A549 (cell line): ENCODE measurements around the gene CDC14A. TPM values are rescaled to one million over a fixed set of nuclear protein-coding genes. Genes with fewer than 3 reads are reported as not detected.

ENCODE experiments used
- ATAC-seq, 2 experiments: fragments of 200-7000 bp in 1 of 2; fragments of >200 bp in 1 of 2; cut with Nextera tagmentation in 1 of 2; cut with Tn5 transposase in 1 of 2; 3 replicates each; pipeline versions ENCODE4 v1.8.0 to v1.9.1; 2018 to 2020; ENCODE audit warnings: mild to moderate bottlenecking in 1 of 2, moderate library complexity in 1 of 2
- CTCF ChIA-PET: fragments of 300-600 bp; sonication (Branson Sonifier 250); formaldehyde crosslinking; extraction: SDS; loops from one replicate; lab custom pipeline; 2021; ENCODE audit warnings: antibody characterized with exemption, inconsistent platforms; lab: Yijun Ruan, JAX
- POLR2A ChIA-PET: fragments of 350-600 bp; formaldehyde crosslinking; extraction: SDS; loops from one replicate; lab custom pipeline; 2021; ENCODE audit warnings: antibody characterized with exemption, inconsistent platforms; lab: Yijun Ruan, JAX
- DNase-seq, 2 experiments: peaks; one replicate each; pipeline versions ENCODE4 v3.0.0 to v3.0.0-alpha.2; 2011 to 2016; ENCODE audit warnings: low read depth in 1 of 2, low spot score in 1 of 2
- FAIRE-seq: peaks from 2 replicates; lab custom pipeline; 2011; peaks lifted over from hg19 to GRCh38; lab: Jason Lieb, UNC
- H3K27ac ChIP-seq, 2 experiments: fragments of >200 bp; sonication (Bioruptor Twin); formaldehyde crosslinking; 3 replicates each; pipeline ENCODE4 v1.5.1; 2016 to 2017
- H3K4me1 ChIP-seq: fragments of >200 bp; sonication (Bioruptor Twin); formaldehyde crosslinking; 3 replicates; pipeline ENCODE4 v1.6.1; 2016
- H3K4me2 ChIP-seq: fragments of >200 bp; sonication (Bioruptor Twin); formaldehyde crosslinking; 3 replicates; pipeline ENCODE4 v1.6.1; 2016
- H3K4me3 ChIP-seq: fragments of >200 bp; sonication (Bioruptor Twin); formaldehyde crosslinking; 3 replicates; pipeline ENCODE4 v1.5.1; 2016
- H3K9me3 ChIP-seq: fragments of >200 bp; sonication (Bioruptor Twin); formaldehyde crosslinking; 3 replicates; pipeline ENCODE4 v1.6.1; 2016
- CTCF ChIP-seq: fragments of >200 bp; sonication (Bioruptor Twin); formaldehyde crosslinking; IDR thresholded peaks from 3 replicates; pipeline ENCODE4 v1.5.1; 2016
- E2F6 ChIP-seq: IDR thresholded peaks from 2 replicates; pipeline ENCODE4 v1.6.1; 2012; ENCODE audit warnings: low read depth, borderline replicate concordance
- EHF ChIP-seq: fragments of 250-450 bp; sonication (Bioruptor Pico); IDR thresholded peaks from 2 replicates; pipeline ENCODE4 v1.5.0; 2020; ENCODE audit warnings: mild to moderate bottlenecking
- FOSB ChIP-seq: fragments of 250-450 bp; sonication (Bioruptor Pico); IDR thresholded peaks from 2 replicates; pipeline ENCODE4 v1.5.0; 2020; ENCODE audit warnings: mild to moderate bottlenecking, moderate library complexity
- FOXS1 ChIP-seq: fragments of 250-450 bp; sonication (Bioruptor Pico); IDR thresholded peaks from 2 replicates; pipeline ENCODE4 v1.5.0; 2020; ENCODE audit warnings: mild to moderate bottlenecking, moderate library complexity
- GATA3 ChIP-seq: IDR thresholded peaks from 2 replicates; pipeline ENCODE4 v1.6.1; 2012; ENCODE audit warnings: borderline replicate concordance
- HES2 ChIP-seq: fragments of >200 bp; sonication (Bioruptor Twin); formaldehyde crosslinking; IDR thresholded peaks from 2 replicates; pipeline ENCODE4 v1.6.1; 2016
- HEYL ChIP-seq: fragments of 250-450 bp; sonication (Bioruptor Pico); IDR thresholded peaks from 2 replicates; pipeline ENCODE4 v1.8.0; 2021; ENCODE audit warnings: mild to moderate bottlenecking, moderate library complexity
- HOXA7 ChIP-seq: fragments of 250-450 bp; sonication (Bioruptor Pico); IDR thresholded peaks from 2 replicates; pipeline ENCODE4 v1.5.0; 2020; ENCODE audit warnings: mild to moderate bottlenecking, moderate library complexity
- HOXB13 ChIP-seq: fragments of 250-450 bp; sonication (Bioruptor Pico); IDR thresholded peaks from 2 replicates; pipeline ENCODE4 v1.5.0; 2020; ENCODE audit warnings: low read depth, mild to moderate bottlenecking, moderate library complexity
- JUN ChIP-seq, 2 experiments: fragments of >200 bp; sonication (Bioruptor Twin); formaldehyde crosslinking; IDR thresholded peaks; 2 replicates in 1 of 2; 3 replicates in 1 of 2; pipeline ENCODE4 v1.6.1; 2016 to 2017
- JUNB ChIP-seq: fragments of >200 bp; sonication (Bioruptor Twin); formaldehyde crosslinking; IDR thresholded peaks from 2 replicates; pipeline ENCODE4 v1.6.1; 2016
- KDM1A ChIP-seq: fragments of 200-600 bp; sonication (generic); IDR thresholded peaks from 2 replicates; pipeline ENCODE4 v1.6.1; 2016; ENCODE audit warnings: low read depth, mild to moderate bottlenecking
- MAFK ChIP-seq: fragments of 450-650 bp; IDR thresholded peaks from 2 replicates; pipeline ENCODE4 v1.6.1; 2014; ENCODE audit not compliant: partially characterized antibody
- MAZ ChIP-seq: fragments of 150-350 bp; IDR thresholded peaks from 2 replicates; pipeline ENCODE4 v1.6.1; 2014; ENCODE audit warnings: antibody characterized with exemption, low read depth, low read length, borderline replicate concordance
- MYC ChIP-seq: IDR thresholded peaks from 2 replicates; pipeline ENCODE4 v1.6.1; 2012; ENCODE audit warnings: mild to moderate bottlenecking, inconsistent platforms, low read length, improper control_type of control experiment, borderline replicate concordance
- NFE2L2 ChIP-seq: fragments of 150-350 bp; conservative IDR thresholded peaks from 2 replicates; pipeline ENCODE4 v1.6.1; 2014; ENCODE audit warnings: low read length
- NPAS2 ChIP-seq: fragments of 250-450 bp; sonication (Bioruptor Pico); IDR thresholded peaks from 2 replicates; pipeline ENCODE4 v1.8.0; 2022; ENCODE audit warnings: mild to moderate bottlenecking, moderate library complexity, borderline replicate concordance
- PHF8 ChIP-seq: fragments of 200-600 bp; sonication (generic); IDR thresholded peaks from 2 replicates; pipeline ENCODE4 v1.6.1; 2016; ENCODE audit warnings: low read depth, mild to moderate bottlenecking, antibody characterized with exemption, moderate library complexity, borderline replicate concordance
- RARB ChIP-seq: fragments of 250-450 bp; sonication (Bioruptor Pico); IDR thresholded peaks from 2 replicates; pipeline ENCODE4 v1.8.0; 2021; ENCODE audit warnings: mild to moderate bottlenecking, moderate library complexity
- RCOR1 ChIP-seq: fragments of 150-350 bp; IDR thresholded peaks from 2 replicates; pipeline ENCODE4 v1.6.1; 2014; ENCODE audit warnings: antibody characterized with exemption, low read length, low read depth
- RNF2 ChIP-seq: fragments of 200-600 bp; sonication (generic); IDR thresholded peaks from 2 replicates; pipeline ENCODE4 v1.6.1; 2016; ENCODE audit warnings: low read depth, mild to moderate bottlenecking, antibody characterized with exemption, moderate library complexity, borderline replicate concordance
- SREBF2 ChIP-seq: fragments of 450-650 bp; IDR thresholded peaks from 2 replicates; pipeline ENCODE4 v1.6.1; 2014; ENCODE audit warnings: mild to moderate bottlenecking, moderate library complexity
- ZC3H11A ChIP-seq: fragments of 450-650 bp; IDR thresholded peaks from 2 replicates; pipeline ENCODE4 v1.6.1; 2014; ENCODE audit warnings: antibody characterized with exemption, mild to moderate bottlenecking
- ZSCAN20 ChIP-seq: fragments of 250-450 bp; sonication (Bioruptor Pico); IDR thresholded peaks from 2 replicates; pipeline ENCODE4 v1.8.0; 2022; ENCODE audit warnings: mild to moderate bottlenecking, moderate library complexity
- WGBS: methylation state at CpG from one replicate; pipeline ENCODE4 v1.1.6; 2017; ENCODE audit errors: missing lambda C conversion rate; 5-methylcytosine and 5-hydroxymethylcytosine counted together
- polyA plus RNA-seq, 4 experiments: library from polyadenylated mRNA; depleted of rRNA in 3 of 4; stranded (reverse); fragments of >200 nt; fragmentation: RNase III in 1 of 4; extraction: RNeasy Plus Mini Kit Qiagen cat#74134 plus additional on column Dnase treatment in 1 of 4; gene quantifications; 2 replicates in 3 of 4; 3 replicates in 1 of 4; pipeline ENCODE4 v1.2.3, GENCODE V29; 2011 to 2017

Gene CDC14A
- polyA plus RNA-seq, 2 of the 4 experiments (the other 2 are of a cell fraction), result 1.6 to 4.1 TPM

- CTCF ChIA-PET, result no interaction called here
- H3K27ac ChIP-seq, result no peak overlapping the region
Observed at GRCh38 chr1:100510451-100510850, 158.1 kb downstream of the CDC14A start.

GRCh38 chr1:100511058-100511457 is 158.8 kb downstream of the CDC14A start:
- no peak overlapping the region for H3K4me2 ChIP-seq
- ATAC-seq (no peak), FAIRE-seq (no peak), DNase-seq (no peak)
- CTCF ChIA-PET, result interaction anchor here (1.7 kb wide), 1 partner anchor 35 kb away, joined by 5 read pairs; no protein-coding TSS in a partner anchor
- H3K4me3 ChIP-seq, result no peak overlapping the region
- WGBS, result 82% methylated on average over 4 of the region's 4 CpGs
- peaks cover 8% of the 10 kb centered on the region; the same call in 1 of the 3 replicates for H3K4me1 ChIP-seq
- H3K27ac ChIP-seq, result no peak overlapping the region
- POLR2A ChIA-PET, result no interaction called here
- no peaks in the 10 kb centered on the region for H3K9me3 ChIP-seq
- TF ChIP-seq EHF, result no peak
- TF ChIP-seq PHF8, result no peak
- TF ChIP-seq MAZ, result no peak
- TF ChIP-seq NFE2L2, result no peak
- TF ChIP-seq RARB (CRISPR knock-in tag), result no peak
- no peak for TF ChIP-seq CTCF
- TF ChIP-seq FOXS1 (CRISPR knock-in tag), result no peak
- no peak for TF ChIP-seq KDM1A
- no peak for TF ChIP-seq MAFK
- no peak for TF ChIP-seq NPAS2 (CRISPR knock-in tag)
- no peak for TF ChIP-seq RCOR1
- TF ChIP-seq HOXA7 (CRISPR knock-in tag), result no peak
- no peak for TF ChIP-seq HEYL (CRISPR knock-in tag)
- TF ChIP-seq, all 56 proteins: peak for 0

More at GRCh38 chr1:100510451-100510850, 158.1 kb downstream of the CDC14A start:
- DNase-seq, result no peak
- H3K9me3 ChIP-seq, result no peaks in the 10 kb centered on the region
- FAIRE-seq, result no peak
- WGBS, result 78% methylated on average over 1 of the region's 1 CpG
- POLR2A ChIA-PET, result no interaction called here
- H3K4me2 ChIP-seq, result no peak overlapping the region
- H3K4me3 ChIP-seq, result no peak overlapping the region
- TF ChIP-seq GATA3, result no peak
- peaks cover 2% of the 10 kb centered on the region; the same call in 1 of the 3 replicates for H3K4me1 ChIP-seq
- no peak for ATAC-seq

- Histone ChIP-seq H3K9me3 (no peaks in the 10 kb centered on the region), H3K4me3 (no peak overlapping the region), H3K4me1 (peaks cover 9% of the 10 kb centered on the region; the same call in 1 of the 3 replicates), H3K27ac (no peak overlapping the region), H3K4me2 (no peak overlapping the region)
- ChIA-PET POLR2A (no interaction called here), CTCF (interaction anchor here (1.7 kb wide), 1 partner anchor 35 kb away, joined by 5 read pairs; no protein-coding TSS in a partner anchor)
- TF ChIP-seq MYC (no peak), ZSCAN20 (CRISPR knock-in tag) (no peak), RNF2 (no peak), KDM1A (no peak), GATA3 (no peak)
- ATAC-seq (no peak), DNase-seq (no peak), FAIRE-seq (no peak)
- 77% methylated on average over 5 of the region's 5 CpGs for WGBS
Observed at GRCh38 chr1:100511773-100512172, 159.5 kb downstream of the CDC14A start.

GRCh38 chr1:100512803-100513352 is 160.6 kb downstream of the CDC14A start:
- ATAC-seq, result no peak
- DNase-seq, result no peak
- ChIA-PET CTCF (interaction anchor here (0.6 to 1.7 kb wide), 2 partner anchors 13 to 34 kb away, joined by 5 read pairs; no protein-coding TSS in a partner anchor), POLR2A (no interaction called here)
- no peaks in the 10 kb centered on the region for H3K9me3 ChIP-seq
- H3K4me3 ChIP-seq, result no peak overlapping the region
- H3K4me1 ChIP-seq, result peaks cover 9% of the 10 kb centered on the region; the same call in 1 of the 3 replicates
- TF ChIP-seq ZC3H11A, result no peak
- no peak for TF ChIP-seq SREBF2
- TF ChIP-seq FOSB, result no peak
- TF ChIP-seq MAFK, result no peak
- no peak for TF ChIP-seq JUNB
- TF ChIP-seq HOXB13 (CRISPR knock-in tag), result no peak
- no peak for TF ChIP-seq NPAS2 (CRISPR knock-in tag)
- TF ChIP-seq E2F6, result no peak
- no peak for TF ChIP-seq HES2
- TF ChIP-seq KDM1A, result no peak
- TF ChIP-seq RARB (CRISPR knock-in tag), result no peak
- TF ChIP-seq JUN (IDR thresholded peaks at IDR 0.05), result no peak
- TF ChIP-seq, all 56 proteins: peak for 0
- H3K4me2 ChIP-seq, result no peak overlapping the region
- FAIRE-seq, result no peak
- H3K27ac ChIP-seq, result no peak overlapping the region
